ENCODE data around the gene C18orf54. TPM values are rescaled to one million over a fixed set of nuclear protein-coding genes. Genes with fewer than 3 reads are reported as not detected.

Gene C18orf54
- total and polyA plus RNA-seq, 2 donors (not counting 1 experiment from before 2014, with no cell fraction given): 2.8 to 5.6 TPM

DNA sequence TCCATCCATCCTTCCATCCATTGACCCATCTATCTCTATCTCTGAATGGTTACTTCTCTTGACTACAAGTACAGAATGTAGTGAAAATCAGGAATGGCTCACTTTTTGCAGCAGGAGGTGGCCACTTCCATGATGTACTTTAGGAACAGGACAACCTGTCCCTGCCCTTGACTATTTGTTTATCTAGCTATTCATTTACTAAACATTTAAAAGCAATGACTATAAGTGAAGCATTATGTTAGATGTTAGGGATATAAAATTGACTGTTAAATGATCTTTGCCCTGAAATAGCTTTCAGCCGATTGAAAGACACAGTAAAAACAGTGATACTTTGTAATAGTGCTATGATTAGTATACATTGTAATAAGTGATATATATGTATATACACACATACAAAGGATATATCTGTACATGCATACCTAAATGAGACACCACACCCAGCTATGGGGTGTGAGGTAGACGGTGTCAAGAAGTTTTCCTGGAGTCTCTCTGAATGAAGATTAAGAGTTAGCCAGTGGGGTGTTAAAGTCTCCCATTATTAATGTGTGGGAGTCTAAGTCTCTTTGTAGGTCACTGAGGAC is 68.5 kb downstream of the C18orf54 start:
- H3K27me3 ChIP-seq (ENCODE audit: control insufficient read depth, insufficient read depth, low read length): no peaks in the 10 kb centered on the region
- no peak overlapping the region for H3K4me2 ChIP-seq (ENCODE audit: extremely low read depth, insufficient read depth, low read length)
- no peak overlapping the region for H3K4me3 ChIP-seq (replicated peaks in 1 of 4; ENCODE audit: control extremely low read depth in 1 of 4, insufficient read depth in 1 of 4, low read depth in 3 of 4, low read length in 4 of 4)
- H3K9ac ChIP-seq (ENCODE audit: insufficient read depth, low read length): no peak overlapping the region
- H3K4me1 ChIP-seq (ENCODE audit: control insufficient read depth, extremely low read depth, insufficient read depth, low read length): no peaks in the 10 kb centered on the region
- H3K9me3 ChIP-seq (ENCODE audit: control insufficient read depth, insufficient read depth, low read depth, low read length): no peaks in the 10 kb centered on the region
- H3K79me2 ChIP-seq (ENCODE audit: control insufficient read depth, insufficient read depth, low read length): no peaks in the 10 kb centered on the region
- H3K36me3 ChIP-seq (ENCODE audit: control insufficient read depth, insufficient read depth, low read length): no peaks in the 10 kb centered on the region
- no peaks in the 10 kb centered on the region for H4K20me1 ChIP-seq (ENCODE audit: control insufficient read depth, extremely low read depth, insufficient read depth, low read length)
- no peak for DNase-seq (ENCODE audit: low read depth in 2 of 2)
- no peak overlapping the region for H2AFZ ChIP-seq (ENCODE audit: low read length)
- TF ChIP-seq, protein P1, sequence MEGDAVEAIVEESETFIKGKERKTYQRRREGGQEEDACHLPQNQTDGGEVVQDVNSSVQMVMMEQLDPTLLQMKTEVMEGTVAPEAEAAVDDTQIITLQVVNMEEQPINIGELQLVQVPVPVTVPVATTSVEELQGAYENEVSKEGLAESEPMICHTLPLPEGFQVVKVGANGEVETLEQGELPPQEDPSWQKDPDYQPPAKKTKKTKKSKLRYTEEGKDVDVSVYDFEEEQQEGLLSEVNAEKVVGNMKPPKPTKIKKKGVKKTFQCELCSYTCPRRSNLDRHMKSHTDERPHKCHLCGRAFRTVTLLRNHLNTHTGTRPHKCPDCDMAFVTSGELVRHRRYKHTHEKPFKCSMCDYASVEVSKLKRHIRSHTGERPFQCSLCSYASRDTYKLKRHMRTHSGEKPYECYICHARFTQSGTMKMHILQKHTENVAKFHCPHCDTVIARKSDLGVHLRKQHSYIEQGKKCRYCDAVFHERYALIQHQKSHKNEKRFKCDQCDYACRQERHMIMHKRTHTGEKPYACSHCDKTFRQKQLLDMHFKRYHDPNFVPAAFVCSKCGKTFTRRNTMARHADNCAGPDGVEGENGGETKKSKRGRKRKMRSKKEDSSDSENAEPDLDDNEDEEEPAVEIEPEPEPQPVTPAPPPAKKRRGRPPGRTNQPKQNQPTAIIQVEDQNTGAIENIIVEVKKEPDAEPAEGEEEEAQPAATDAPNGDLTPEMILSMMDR (conservative IDR thresholded peaks at IDR 0.05 in 1 of 2, IDR thresholded peaks at IDR 0.05 in 1 of 2; ENCODE audit: low read depth in 1 of 2, low read length in 2 of 2): no peak
- TF ChIP-seq EZH2 (IDR thresholded peaks at IDR 0.05; ENCODE audit: low read length, missing control alignments): no peak
- H3K27ac ChIP-seq (ENCODE audit: insufficient read depth, low read length): no peak overlapping the region

Other genes with a start within 250 kb of the C18orf54 start
- gene MBD2, start 133.2 kb upstream of the C18orf54 start, total RNA-seq: 17.2 and 43.8 TPM in 2 replicates
- 29.7 and 32.5 TPM in 2 replicates for gene MBD2, start 133.2 kb upstream of the C18orf54 start, polyA plus RNA-seq
- 26.9 and 29.5 TPM in 2 replicates for gene POLI, start 88.4 kb upstream of the C18orf54 start, total RNA-seq
- 17.2 and 28.3 TPM in 2 replicates for gene POLI, start 88.4 kb upstream of the C18orf54 start, polyA plus RNA-seq
- 0.33 TPM in 1 of 2 replicates, not detected in the other for gene STARD6, start within 50 bp of the C18orf54 start, total RNA-seq
- 0.39 and 0.42 TPM in 2 replicates for gene STARD6, start within 50 bp of the C18orf54 start, polyA plus RNA-seq
- not detected in 2 replicates for gene DYNAP, start 233.3 kb downstream of the C18orf54 start, total RNA-seq
- gene DYNAP, start 233.3 kb downstream of the C18orf54 start, polyA plus RNA-seq: not detected in 2 replicates